GM12892 (cell line): ENCODE data around the gene FIP1L1.

Experiments used
- POLR2A ChIP-seq: IDR thresholded peaks from 2 replicates; pipeline ENCODE4 v1.6.1; 2011; ENCODE audit warnings: low read depth, low read length, control low read depth
- POLR2AphosphoS5 ChIP-seq: IDR thresholded peaks from 2 replicates; pipeline ENCODE4 v1.6.1; 2011; ENCODE audit warnings: low read depth, low read length, control low read depth

GRCh38 chr4:53422367-53422766 is 44.9 kb downstream of the FIP1L1 start:
- TF ChIP-seq POLR2A (no peak), POLR2AphosphoS5 (no peak)
